NCI-H128 (cell line): ENCODE measurements around the gene ATP2C2.

Experiments
- DNase-seq: peaks from one replicate; lab custom pipeline; 2025; ENCODE audit not compliant: unreplicated experiment; lab: John Stamatoyannopoulos, UW

Gene ATP2C2

GRCh38 chr16:84466692-84467091 lies 98.4 kb downstream of the ATP2C2 start:
- no peak for DNase-seq

GRCh38 chr16:84467256-84467655 lies 98.9 kb downstream of the ATP2C2 start:
- DNase-seq, result no peak

- no peak for DNase-seq
These were observed 99.4 kb downstream of the ATP2C2 start for GRCh38 chr16:84467709-84468108.

- DNase-seq, result no peak
These were observed 103.0 kb downstream of the ATP2C2 start for GRCh38 chr16:84471316-84471715.

GRCh38 chr16:84471966-84472365 lies 103.6 kb downstream of the ATP2C2 start:
- DNase-seq, result no peak

GRCh38 chr16:84475643-84476240 lies 107.4 kb downstream of the ATP2C2 start:
- no peak for DNase-seq

GRCh38 chr16:84476401-84476800 lies 108.1 kb downstream of the ATP2C2 start:
- no peak for DNase-seq

GRCh38 chr16:84477661-84478060 lies 109.3 kb downstream of the ATP2C2 start:
- no peak for DNase-seq

GRCh38 chr16:84478172-84478947 lies 110.0 kb downstream of the ATP2C2 start:
- no peak for DNase-seq

GRCh38 chr16:84479716-84480450 lies 111.5 kb downstream of the ATP2C2 start:
- DNase-seq, result no peak

GRCh38 chr16:84481051-84481735 lies 112.9 kb downstream of the ATP2C2 start:
- no peak for DNase-seq

GRCh38 chr16:84482001-84482891 lies 113.9 kb downstream of the ATP2C2 start:
- no peak for DNase-seq

- no peak for DNase-seq
These were observed 114.9 kb downstream of the ATP2C2 start for GRCh38 chr16:84482951-84483881.

- no peak for DNase-seq
These were observed 115.7 kb downstream of the ATP2C2 start for GRCh38 chr16:84483882-84484565.

- no peak for DNase-seq
These were observed 116.4 kb downstream of the ATP2C2 start for GRCh38 chr16:84484579-84485254.

- no peak for DNase-seq
These were observed 117.1 kb downstream of the ATP2C2 start for GRCh38 chr16:84485255-84486010.

GRCh38 chr16:84486126-84486525 lies 117.8 kb downstream of the ATP2C2 start:
- no peak for DNase-seq
